ENCODE data around the gene LSM4.

- TF ChIP-seq EZH2 (IDR thresholded peaks at IDR 0.05; ENCODE audit: insufficient read depth, poor library complexity, severe bottlenecking) = no peak
- TF ChIP-seq EZH2phosphoT487 (IDR thresholded peaks at IDR 0.05; ENCODE audit: insufficient read depth, low read depth) = no peak
These were observed 43.7 kb downstream of the LSM4 start for GRCh38 chr19:18279266-18279515.
